Panc1 (cell line): ENCODE results near the gene LINGO1. TPM values are rescaled to one million over a fixed set of nuclear protein-coding genes. Genes with fewer than 3 reads are reported as not detected.

Experiments
- ATAC-seq: fragments of 200-7000 bp; cut with Tn5 transposase; 2 replicates; pipeline ENCODE4 v1.9.1; 2020; ENCODE audit warnings: mild to moderate bottlenecking, moderate library complexity
- Bru-seq: library from RNA; stranded (reverse); fragments of 400-500 nt; gene quantifications from one replicate; lab custom pipeline; 2021; lab: Mats Ljungman, UMichigan
- BruChase-seq, 2 experiments: library from RNA; stranded (reverse); fragments of 400-500 nt; gene quantifications; one replicate each; lab custom pipeline; 2021; lab: Mats Ljungman, UMichigan
- BruUV-seq: library from RNA; stranded (reverse); fragments of 400-500 nt; replicated peaks from 2 replicates; lab custom pipeline; 2021; lab: Mats Ljungman, UMichigan
- CTCF ChIA-PET: fragments of 300-600 bp; sonication (Branson Sonifier 250); formaldehyde crosslinking; loops from one replicate; lab custom pipeline; 2022; ENCODE audit warnings: antibody characterized with exemption; lab: Charles Lee
- POLR2A ChIA-PET: fragments of 300-600 bp; sonication (Branson Sonifier 250); formaldehyde crosslinking; loops from one replicate; lab custom pipeline; 2022; ENCODE audit warnings: antibody characterized with exemption; lab: Charles Lee
- DNase-seq: peaks from one replicate; pipeline ENCODE4 v3.0.0-alpha.2; 2010; ENCODE audit warnings: low read depth, low spot score
- H3K27ac ChIP-seq: 2 replicates; pipeline ENCODE4 v1.5.1; 2011; ENCODE audit warnings: mild to moderate bottlenecking, low read length, inconsistent platforms
- H3K27me3 ChIP-seq: fragments of 200-500 bp; sonication (Bioruptor generic); 2 replicates; pipeline ENCODE4 v1.6.0; 2014; ENCODE audit warnings: low read length, inconsistent platforms; ENCODE audit not compliant: control insufficient read depth, insufficient read depth
- H3K36me3 ChIP-seq: fragments of 200-500 bp; sonication (Bioruptor generic); 2 replicates; pipeline ENCODE4 v1.5.1; 2014; ENCODE audit warnings: inconsistent platforms, mild to moderate bottlenecking, low read length, moderate library complexity; ENCODE audit not compliant: control insufficient read depth, insufficient read depth
- H3K4me1 ChIP-seq: 2 replicates; pipeline ENCODE4 v1.5.1; 2011; ENCODE audit warnings: inconsistent platforms, mild to moderate bottlenecking, low read length, moderate library complexity; ENCODE audit not compliant: control insufficient read depth, insufficient read depth
- H3K4me3 ChIP-seq, 2 experiments: 2 replicates each; pipeline ENCODE4 v1.5.1; 2011 to 2012; ENCODE audit warnings: low read depth in 2 of 2, low read length in 2 of 2, mild to moderate bottlenecking in 2 of 2, inconsistent platforms in 1 of 2, moderate library complexity in 1 of 2
- H3K9me3 ChIP-seq: fragments of 200-500 bp; sonication (Bioruptor generic); 2 replicates; pipeline ENCODE4 v1.5.1; 2014; ENCODE audit warnings: low read depth, mild to moderate bottlenecking, inconsistent platforms, low read length, moderate library complexity; ENCODE audit not compliant: control insufficient read depth, insufficient read depth
- POLR2AphosphoS5 ChIP-seq: IDR thresholded peaks from 2 replicates; pipeline ENCODE4 v1.6.1; 2012; ENCODE audit warnings: mild to moderate bottlenecking, low read depth, low read length, moderate library complexity
- REST ChIP-seq, 2 experiments: IDR thresholded peaks; 2 replicates each; pipeline ENCODE4 v1.6.1; 2011 to 2012; ENCODE audit warnings: low read depth in 2 of 2, control low read depth in 1 of 2, low read length in 1 of 2, mild to moderate bottlenecking in 1 of 2, moderate library complexity in 1 of 2; ENCODE audit not compliant: insufficient read depth in 1 of 2
- SIN3A ChIP-seq: IDR thresholded peaks from 2 replicates; pipeline ENCODE4 v1.6.1; 2012; ENCODE audit warnings: low read depth, mild to moderate bottlenecking, low read length, moderate library complexity, borderline replicate concordance; ENCODE audit not compliant: insufficient read depth
- TCF7L2 ChIP-seq: IDR thresholded peaks from 2 replicates; pipeline ENCODE4 v1.6.1; 2011; ENCODE audit warnings: mild to moderate bottlenecking, low read depth, low read length, inconsistent platforms
- in situ Hi-C: cut with HindIII; loops from 2 replicates; pipeline ENCODE4 v1.10.0; 2016; ENCODE audit warnings: low sequenced_read_pairs, low pct_unique_long_range_greater_than_20kb
- intact Hi-C: fragments of 100-400 bp; cut with micrococcal nuclease; formaldehyde crosslinking; loops from one replicate; pipeline ENCODE4 v1.10.0; 2022; ENCODE audit not compliant: unreplicated experiment
- long read RNA-seq: library from polyadenylated mRNA; unstranded; transcript quantifications from one replicate; pipeline ENCODE4 v2.0.0, GENCODE V29; 2021; ENCODE audit not compliant: unreplicated experiment
- polyA plus RNA-seq: library from polyadenylated mRNA; unstranded; fragments of >200 nt; gene quantifications from one replicate; pipeline ENCODE4 v1.2.1, GENCODE V29; 2012; ENCODE audit warnings: missing spikeins; ENCODE audit not compliant: insufficient read length
- total RNA-seq: library from RNA; stranded (reverse); gene quantifications from one replicate; pipeline ENCODE4 v1.2.1, GENCODE V29; 2021; ENCODE audit not compliant: unreplicated experiment
- TF ChIP-seq, protein P1 (sequence below): fragments of 450-650 bp; IDR thresholded peaks from 2 replicates; pipeline ENCODE4 v1.5.1; 2017; ENCODE audit warnings: mild to moderate bottlenecking

Gene LINGO1, protein sequence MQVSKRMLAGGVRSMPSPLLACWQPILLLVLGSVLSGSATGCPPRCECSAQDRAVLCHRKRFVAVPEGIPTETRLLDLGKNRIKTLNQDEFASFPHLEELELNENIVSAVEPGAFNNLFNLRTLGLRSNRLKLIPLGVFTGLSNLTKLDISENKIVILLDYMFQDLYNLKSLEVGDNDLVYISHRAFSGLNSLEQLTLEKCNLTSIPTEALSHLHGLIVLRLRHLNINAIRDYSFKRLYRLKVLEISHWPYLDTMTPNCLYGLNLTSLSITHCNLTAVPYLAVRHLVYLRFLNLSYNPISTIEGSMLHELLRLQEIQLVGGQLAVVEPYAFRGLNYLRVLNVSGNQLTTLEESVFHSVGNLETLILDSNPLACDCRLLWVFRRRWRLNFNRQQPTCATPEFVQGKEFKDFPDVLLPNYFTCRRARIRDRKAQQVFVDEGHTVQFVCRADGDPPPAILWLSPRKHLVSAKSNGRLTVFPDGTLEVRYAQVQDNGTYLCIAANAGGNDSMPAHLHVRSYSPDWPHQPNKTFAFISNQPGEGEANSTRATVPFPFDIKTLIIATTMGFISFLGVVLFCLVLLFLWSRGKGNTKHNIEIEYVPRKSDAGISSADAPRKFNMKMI
- total RNA-seq (18.2 TPM), Bru-seq, nascent RNA (percentile 31 among the genes with signal in this experiment), BruChase-seq, experiment 1, labeled RNA remaining after a 2-hour chase (percentile 27 among the genes with signal in this experiment), BruChase-seq, experiment 2, labeled RNA remaining after a 6-hour chase (percentile 35 among the genes with signal in this experiment)
- polyA plus RNA-seq = 43.8 TPM
- long read RNA-seq, transcript LINGO1-201 (2 exons, 3,055 nt) = major isoform, 17 of 34 reads
- long read RNA-seq, partial matches to known transcripts = 0 of 34 reads
- long read RNA-seq, other reads (novel, unspliced or antisense) = 17 of 34 reads

- no peak for TF ChIP-seq POLR2AphosphoS5
- TF ChIP-seq REST (IDR thresholded peaks at IDR 0.05; ENCODE audit: insufficient read depth in 1 of 2, low read depth in 2 of 2, low read length in 1 of 2) = no peak
- TF ChIP-seq, protein P1, sequence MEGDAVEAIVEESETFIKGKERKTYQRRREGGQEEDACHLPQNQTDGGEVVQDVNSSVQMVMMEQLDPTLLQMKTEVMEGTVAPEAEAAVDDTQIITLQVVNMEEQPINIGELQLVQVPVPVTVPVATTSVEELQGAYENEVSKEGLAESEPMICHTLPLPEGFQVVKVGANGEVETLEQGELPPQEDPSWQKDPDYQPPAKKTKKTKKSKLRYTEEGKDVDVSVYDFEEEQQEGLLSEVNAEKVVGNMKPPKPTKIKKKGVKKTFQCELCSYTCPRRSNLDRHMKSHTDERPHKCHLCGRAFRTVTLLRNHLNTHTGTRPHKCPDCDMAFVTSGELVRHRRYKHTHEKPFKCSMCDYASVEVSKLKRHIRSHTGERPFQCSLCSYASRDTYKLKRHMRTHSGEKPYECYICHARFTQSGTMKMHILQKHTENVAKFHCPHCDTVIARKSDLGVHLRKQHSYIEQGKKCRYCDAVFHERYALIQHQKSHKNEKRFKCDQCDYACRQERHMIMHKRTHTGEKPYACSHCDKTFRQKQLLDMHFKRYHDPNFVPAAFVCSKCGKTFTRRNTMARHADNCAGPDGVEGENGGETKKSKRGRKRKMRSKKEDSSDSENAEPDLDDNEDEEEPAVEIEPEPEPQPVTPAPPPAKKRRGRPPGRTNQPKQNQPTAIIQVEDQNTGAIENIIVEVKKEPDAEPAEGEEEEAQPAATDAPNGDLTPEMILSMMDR = no peak
- TF ChIP-seq SIN3A = no peak
- TF ChIP-seq TCF7L2 = no peak
- ChIA-PET CTCF (interaction anchor here (0.6 to 2.4 kb wide), 17 partner anchors 10 to 199 kb away, joined by 3 to 36 read pairs (median 5); no protein-coding TSS in a partner anchor), POLR2A (no interaction called here)
- no peaks in the 10 kb centered on the region; the same call in 1 of the 2 replicates for H3K27me3 ChIP-seq
- peak within 1 kb of the TSS; percentile 65 for H3K27ac ChIP-seq
- H3K4me1 ChIP-seq = peaks cover 24% of the 10 kb centered on the region
- intact Hi-C loops = loop anchor here (1.0 kb wide), 1 partner anchor 189 kb away; no protein-coding TSS in a partner anchor
- peak; percentile 2; the same call in 1 of the 2 replicates for ATAC-seq
- H3K9me3 ChIP-seq = no peaks in the 10 kb centered on the region
- peak within 1 kb of the TSS; percentile 39 to 51 for H3K4me3 ChIP-seq
- DNase-seq = no peak
- H3K36me3 ChIP-seq = no peaks in the 10 kb centered on the region
- no TSS peak for BruUV-seq
- in situ Hi-C loops = no loop called here
Observed at GRCh38 chr15:77632534-77633133, at the start of gene LINGO1. Gene LINGO1, minus strand, starts transcription at chr15:77632912. Its CDS starts 597 bp downstream, at chr15:77632315.

DNA sequence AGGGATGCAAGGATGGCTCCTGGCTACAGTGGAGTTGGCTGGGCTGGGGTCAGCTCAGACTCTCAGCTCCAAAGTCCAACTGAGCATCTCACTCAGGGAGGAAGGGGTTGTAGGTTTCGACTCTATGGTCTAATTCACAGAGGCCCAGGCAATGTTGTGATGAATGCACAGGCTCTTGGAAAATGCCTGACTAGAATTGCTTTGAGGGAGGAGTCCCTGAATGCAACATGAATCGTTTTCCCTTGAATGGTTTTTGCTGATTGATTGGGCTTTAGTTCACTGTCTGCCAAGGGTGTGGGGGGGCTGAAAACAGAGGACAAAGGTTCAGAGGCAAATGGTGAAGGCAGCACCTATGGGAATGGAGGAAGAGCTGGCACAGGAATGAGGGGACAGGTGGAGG lies 48.6 kb upstream of the LINGO1 start:
- no peak for TF ChIP-seq SIN3A
- TF ChIP-seq REST (IDR thresholded peaks at IDR 0.05; ENCODE audit: insufficient read depth in 1 of 2, low read depth in 2 of 2, low read length in 1 of 2) = no peak
- TF ChIP-seq POLR2AphosphoS5 = no peak
- no peak for TF ChIP-seq TCF7L2
- TF ChIP-seq, protein P1 = no peak
- Histone ChIP-seq H3K27ac (no peak overlapping the region), H3K4me3 (no peak overlapping the region), H3K4me1 (no peaks in the 10 kb centered on the region), H3K9me3 (no peaks in the 10 kb centered on the region), H3K36me3 (no peaks in the 10 kb centered on the region), H3K27me3 (peaks cover 9% of the 10 kb centered on the region)
- ATAC-seq = no peak
- in situ Hi-C loops (no loop called here), intact Hi-C loops (no loop called here)
- ChIA-PET POLR2A (no interaction called here), CTCF (no interaction called here)
- no peak for DNase-seq
- no TSS peak for BruUV-seq
